Skin of body (tissue), 2 donors: ENCODE measurements around the gene GKN1. TPM values are rescaled to one million over a fixed set of nuclear protein-coding genes. Genes with fewer than 3 reads are reported as not detected.

Experiments
- DNase-seq: peaks from one replicate; lab custom pipeline; 2025; lab: John Stamatoyannopoulos, UW
- total RNA-seq: library from RNA; depleted of rRNA; stranded (reverse); fragments of >200 nt; gene quantifications from one replicate; pipeline ENCODE4 v1.2.3, GENCODE V29; 2014

Gene GKN1
- total RNA-seq, 1 donor from 2014 or later: not detected

DNA sequence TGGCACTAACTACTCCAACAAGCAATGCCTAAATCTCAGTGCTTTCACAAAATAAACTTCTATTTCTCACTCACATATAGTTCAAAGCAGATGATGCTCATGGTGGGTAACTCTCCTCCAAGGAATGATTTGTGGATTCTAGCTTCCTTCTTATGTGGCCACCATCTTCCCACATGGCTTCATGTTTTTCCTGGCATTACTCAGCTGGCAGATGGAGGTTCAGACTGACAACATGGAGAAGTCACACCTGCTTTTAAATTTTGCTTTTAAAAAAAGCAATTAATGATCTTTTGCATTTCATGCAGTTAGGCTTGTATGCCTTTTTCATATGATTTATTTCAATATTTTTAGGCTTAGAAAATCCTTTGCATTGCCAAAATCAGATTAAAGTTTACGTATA, 15.4 kb upstream of the GKN1 start:
- no peak for DNase-seq

DNA sequence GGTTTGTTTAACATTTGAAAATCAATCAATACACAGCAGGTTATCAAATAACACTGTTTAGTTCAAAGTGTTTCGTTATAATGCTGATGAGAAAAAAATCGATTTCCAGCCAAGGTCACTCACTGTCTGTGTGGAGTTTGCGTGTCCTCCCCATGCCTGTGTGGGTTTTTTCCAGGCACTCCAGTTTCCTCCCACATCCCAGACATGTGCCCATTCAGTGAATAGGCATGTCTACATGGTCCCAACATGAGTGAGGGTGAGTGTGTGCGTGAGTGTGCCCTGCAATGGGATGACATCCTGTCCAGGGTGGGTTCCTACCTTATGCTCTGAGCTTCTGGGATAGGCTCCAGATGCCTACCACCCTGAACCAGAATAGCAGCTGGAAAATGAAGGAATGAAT, 13.1 kb upstream of the GKN1 start:
- no peak for DNase-seq

DNA sequence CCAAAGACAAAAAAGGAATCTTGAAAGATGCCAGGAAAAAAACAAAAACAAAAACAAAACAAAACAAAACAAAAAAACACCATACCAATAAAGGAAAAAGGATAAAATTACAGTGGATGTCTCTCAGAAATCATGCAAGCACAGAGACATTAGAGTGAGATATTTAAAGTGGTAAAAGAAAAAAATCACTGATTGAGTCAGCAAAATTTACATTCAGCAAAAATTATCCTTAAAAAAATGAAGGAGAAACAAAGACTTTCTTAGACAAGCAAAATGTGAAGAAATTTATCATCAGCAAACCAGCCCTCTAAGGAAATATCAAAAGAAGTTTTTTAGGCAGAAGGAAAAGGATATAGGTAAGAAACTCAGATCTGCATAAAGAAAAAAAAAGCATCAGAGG, 10.2 kb upstream of the GKN1 start:
- no peak for DNase-seq

DNA sequence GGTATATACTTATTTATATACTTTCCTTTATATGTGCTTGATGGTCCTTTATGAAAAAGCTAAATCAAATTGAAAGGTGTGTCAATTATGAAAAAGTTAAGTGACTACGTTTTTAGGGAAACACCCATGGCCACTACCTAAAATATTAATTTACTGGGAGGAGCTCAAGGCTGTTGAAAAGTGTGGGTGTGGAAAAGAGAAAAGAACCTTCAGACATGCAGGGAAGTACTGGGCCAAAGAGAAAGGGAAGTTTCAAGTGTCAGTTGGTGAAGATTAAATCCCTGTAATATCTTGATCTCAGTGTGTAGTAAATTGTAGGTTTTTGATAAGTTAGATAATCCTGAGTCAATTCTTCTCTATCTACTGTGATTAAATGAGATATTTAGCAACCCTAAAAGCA, 6.2 kb upstream of the GKN1 start:
- DNase-seq: no peak

DNA sequence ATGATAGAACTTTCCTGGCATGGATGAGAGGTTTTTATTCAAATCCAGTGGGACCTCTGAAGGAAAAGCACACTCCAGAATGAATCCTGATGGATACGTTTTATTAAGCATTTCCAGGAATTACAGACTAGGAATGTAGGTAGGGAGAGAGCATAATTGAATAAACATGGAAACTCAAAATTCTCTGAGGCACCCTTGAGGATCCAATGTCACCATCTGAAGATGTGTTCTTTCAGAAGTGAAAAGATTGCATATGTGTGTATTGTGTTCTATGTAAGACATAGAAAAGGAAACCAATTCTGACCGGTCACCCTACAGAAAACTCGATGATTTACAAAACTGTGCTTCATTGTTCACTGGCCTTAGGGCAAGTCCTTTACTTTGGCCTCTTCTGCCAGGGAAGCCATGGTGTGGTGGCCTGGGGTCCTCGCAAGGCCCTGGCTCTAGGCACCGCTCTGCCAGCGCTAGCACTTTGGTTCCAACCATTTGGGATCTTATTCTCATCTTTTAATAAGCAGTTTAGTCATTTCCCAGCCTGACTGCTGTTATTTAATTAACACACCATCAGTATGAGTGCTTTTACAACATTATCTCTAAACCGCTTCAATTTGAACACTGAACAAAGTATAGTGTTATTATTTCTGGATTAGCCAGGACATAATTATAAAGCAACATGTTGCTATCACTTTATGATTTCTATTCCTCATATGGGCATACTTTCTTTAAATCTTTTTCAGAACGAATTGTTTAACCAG, 4.5 kb upstream of the GKN1 start:
- DNase-seq: peak; percentile 32

DNA sequence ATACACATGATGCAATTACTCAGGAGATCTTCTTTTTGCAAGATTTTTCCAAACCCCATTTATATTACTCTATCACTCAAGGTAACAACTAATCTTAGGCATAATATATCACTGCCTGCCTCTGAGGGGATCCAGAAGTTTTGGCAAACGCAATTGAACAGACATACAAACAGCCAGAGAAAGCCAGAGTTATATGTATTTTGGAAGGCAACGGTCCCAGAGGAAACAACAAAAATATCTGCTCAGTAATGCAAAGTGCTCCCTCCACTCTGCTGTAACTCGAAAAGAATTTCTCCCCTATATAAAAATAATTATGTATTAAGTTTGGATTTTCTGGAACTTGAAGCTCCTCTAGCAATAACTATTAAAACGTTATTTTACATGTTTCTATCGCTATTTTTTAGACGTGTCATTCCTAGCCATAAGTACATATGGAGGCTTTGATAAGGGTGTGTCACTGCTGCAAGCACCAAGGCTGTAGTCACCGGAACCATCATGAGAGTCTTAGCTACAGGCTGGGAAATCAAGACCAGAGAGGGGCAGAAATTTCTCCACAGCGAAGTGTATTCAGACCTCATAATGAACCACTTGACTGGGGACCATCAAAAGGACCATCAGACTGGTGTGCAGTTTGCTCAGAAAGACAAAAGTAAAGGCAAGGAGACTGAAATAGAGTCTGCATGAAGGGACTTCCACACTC, 3.7 kb upstream of the GKN1 start:
- DNase-seq: peak; percentile 83

DNA sequence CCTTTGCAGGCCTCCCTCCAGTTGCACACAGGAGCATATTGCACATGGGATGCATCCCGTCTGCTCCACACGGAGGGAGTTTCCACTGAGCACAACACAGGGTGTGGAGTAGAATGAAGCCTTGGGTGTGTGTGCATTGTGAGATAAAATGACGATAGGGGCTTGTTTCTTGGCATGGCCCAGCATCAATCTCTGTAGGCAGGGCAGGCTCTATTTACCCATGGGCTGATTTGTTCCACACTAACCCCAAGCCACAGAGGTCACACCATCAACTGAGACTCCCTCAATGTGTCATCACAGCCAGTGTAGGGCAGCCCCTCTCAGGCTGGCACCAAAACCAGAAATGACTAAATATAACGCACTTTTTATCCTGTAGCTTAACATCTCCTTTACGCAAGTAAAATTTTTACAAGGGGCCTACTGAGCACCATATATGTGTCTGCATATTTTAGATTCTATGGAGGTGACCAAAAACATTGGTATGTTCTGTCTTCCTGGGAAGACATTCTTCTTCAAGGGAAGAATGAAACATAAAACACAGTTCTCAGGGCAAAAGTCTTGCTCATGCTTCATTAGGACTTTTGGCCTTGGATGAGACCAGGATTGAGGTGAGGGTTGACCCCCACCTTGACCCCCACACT, 2.7 kb upstream of the GKN1 start:
- peak; percentile 55 for DNase-seq

DNA sequence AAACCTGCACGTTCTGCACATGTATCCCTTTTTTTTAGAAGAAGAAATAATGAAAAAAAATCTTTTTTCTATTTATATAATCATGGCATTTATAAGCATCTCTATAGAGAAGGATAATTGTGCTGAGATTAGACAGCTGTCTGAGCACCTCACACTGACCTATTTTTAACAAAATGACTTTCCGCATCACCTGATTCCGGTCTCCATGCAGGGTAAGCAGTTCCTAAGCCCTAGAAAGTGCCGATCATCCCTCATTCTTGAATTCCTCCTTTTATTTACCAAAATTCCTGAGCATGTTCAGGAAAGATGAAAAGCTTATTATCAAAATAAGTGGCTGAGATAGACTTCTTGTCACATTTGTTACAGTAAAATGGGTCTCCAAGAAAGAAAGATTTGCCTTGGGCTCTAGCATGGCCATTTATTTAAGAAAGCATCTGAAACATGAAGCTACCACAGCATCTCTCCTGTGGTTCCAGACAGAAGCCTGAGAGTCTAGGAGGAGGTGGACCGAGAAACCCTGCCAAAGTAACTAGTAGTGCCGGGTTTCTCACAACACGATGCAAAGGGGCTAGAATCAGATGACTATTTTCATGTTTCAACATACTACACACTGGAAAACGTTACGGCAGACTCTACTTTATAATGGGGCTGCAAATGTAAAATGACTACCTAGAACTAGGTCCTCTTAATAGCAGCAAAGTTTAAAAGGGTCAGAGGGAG, 670 bp downstream of the GKN1 start:
- DNase-seq: no peak

DNA sequence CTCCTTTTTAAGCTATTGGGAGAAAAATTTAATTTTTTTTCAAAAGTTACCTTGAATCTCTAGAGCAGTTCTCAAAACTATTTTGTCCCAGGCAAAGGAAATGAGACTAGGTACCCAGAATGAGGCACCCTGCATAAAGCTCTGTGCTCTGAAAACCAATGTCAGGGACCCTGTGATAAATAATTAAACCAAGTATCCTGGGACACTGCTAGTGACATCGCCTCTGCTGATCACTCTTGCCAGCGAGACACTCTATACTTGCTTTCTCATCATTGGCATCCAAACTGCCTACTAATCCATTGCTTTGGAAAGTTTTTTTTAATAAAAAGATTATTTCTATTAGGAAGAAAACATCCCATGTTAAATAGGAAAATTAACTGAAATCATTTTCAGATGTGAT, 1.4 kb downstream of the GKN1 start:
- no peak for DNase-seq

DNA sequence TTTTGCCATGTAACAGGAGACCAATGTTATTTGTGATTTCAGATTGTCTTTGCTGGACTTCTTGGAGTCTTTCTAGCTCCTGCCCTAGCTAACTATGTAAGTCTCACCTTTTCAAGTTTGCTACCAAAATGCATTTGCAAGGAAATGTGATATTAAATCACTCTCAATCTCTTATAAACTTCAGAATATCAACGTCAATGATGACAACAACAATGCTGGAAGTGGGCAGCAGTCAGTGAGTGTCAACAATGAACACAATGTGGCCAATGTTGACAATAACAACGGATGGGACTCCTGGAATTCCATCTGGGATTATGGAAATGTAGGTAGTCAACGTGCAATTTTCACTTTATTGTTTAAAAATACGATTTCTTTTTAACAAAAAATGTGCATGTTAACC, 3.0 kb downstream of the GKN1 start:
- no peak for DNase-seq

DNA sequence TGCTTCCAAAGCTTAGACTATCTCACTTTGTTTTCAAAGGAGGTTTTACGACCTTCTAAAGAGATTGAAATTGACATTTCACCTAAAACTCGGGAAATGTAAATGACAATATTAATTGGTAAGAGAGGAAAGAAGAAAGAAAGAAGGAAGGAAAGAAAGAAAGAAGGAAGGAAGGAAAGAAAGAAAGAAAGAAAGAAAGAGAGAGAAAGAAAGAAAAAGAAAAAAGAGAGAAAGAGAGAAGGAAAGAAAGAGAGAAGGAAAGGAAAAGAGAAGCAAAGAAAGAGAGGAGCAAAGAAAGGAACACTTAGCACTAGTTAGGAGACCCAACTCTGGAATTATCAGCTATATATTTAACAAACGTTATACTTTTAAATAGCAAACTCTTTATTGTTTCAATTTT, 3.7 kb downstream of the GKN1 start:
- DNase-seq: no peak

DNA sequence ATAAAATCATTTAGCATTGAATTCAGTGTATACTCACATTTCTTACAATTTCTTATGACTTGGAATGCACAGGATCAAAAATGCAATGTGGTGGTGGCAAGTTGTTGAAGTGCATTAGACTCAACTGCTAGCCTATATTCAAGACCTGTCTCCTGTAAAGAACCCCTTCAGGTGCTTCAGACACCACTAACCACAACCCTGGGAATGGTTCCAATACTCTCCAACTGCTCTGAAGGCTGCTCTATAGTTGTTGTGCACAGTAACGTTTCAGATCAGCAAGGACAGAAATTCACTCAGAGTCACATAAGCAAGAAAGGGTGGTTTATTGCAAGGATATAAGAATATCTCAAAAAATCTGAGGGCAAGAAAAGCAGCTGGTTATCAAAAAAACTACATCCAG, 6.5 kb downstream of the GKN1 start:
- no peak for DNase-seq

DNA sequence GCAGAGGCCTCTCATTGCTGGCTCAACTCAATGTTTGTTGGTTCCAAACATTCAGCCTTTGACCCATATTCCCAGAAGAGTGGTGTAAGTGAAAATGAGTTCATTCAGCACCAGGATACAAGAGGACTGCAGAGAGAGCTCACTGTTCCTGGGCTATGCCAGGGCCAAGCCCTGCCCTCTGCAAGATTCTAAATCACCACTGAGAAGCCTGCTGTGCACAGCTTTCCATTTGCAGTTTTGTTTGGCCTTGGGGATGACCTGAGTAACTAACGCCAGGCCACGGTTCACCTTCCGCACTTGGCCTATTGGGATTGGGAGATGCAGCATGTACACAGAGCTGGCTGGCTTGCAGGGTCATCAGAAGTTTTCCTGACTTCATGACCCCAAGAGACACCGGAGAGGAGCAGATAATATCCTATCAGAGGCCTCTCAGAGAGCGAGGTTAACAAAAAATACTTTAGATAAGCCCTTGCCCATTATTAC, 12.6 kb downstream of the GKN1 start:
- peak; percentile 56 for DNase-seq

DNA sequence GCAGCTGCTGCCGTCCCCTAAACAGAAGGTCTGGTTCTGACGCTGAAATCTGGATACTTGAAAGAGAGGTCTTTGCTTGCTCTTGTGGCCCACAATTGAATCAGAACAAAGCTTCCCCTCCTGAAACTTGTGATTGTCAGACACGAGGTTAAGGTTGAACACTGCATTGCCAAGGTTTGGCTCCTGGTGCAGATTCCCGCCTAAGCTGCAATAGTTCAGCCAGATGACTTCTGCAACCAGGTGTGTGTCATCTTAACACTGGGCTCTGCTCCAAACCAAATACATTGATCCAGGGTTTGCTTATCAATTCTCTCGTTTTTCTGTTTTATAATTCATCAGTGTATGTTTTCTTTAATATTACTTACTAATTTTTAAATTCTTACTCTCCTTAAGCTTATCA, 14.6 kb downstream of the GKN1 start:
- DNase-seq: no peak

DNA sequence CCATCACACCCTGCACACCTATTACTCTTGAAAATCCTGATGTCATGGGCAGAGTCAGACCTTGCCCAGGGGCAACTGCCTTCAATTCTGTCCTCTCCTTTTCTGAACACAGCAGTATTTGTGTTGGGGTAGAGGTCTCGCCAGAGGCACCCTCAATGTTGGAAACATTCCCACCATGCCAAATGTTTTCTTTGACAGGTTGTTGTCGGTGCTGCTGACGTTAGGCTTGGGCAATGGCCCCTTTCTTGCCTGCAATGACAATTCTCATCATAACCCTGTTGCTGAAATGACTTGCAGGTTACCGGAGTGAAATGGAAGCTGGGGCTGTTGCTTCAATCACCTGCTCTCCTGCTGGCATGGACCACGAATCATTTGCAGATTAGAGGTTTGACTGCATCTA, 17.9 kb downstream of the GKN1 start:
- DNase-seq: no peak

DNA sequence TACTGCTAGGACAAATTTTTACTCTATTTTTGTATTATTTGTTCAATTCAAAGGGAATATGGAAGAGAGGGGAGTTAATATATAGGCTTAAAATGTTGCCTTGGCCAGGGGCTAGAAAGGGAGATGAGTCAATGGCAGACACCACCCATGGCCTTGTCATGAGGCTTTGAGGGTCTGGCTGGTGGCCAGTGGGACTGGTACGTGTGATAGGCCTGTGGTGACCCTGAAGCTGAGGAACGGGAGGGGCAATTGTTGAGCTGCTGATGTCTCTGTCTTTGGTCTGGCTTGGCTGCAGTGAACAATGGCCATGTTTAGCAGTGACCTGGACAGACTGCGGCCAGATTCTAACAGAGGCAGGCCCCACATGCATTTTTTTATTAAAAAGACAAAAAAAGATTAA, 18.5 kb downstream of the GKN1 start:
- no peak for DNase-seq

DNA sequence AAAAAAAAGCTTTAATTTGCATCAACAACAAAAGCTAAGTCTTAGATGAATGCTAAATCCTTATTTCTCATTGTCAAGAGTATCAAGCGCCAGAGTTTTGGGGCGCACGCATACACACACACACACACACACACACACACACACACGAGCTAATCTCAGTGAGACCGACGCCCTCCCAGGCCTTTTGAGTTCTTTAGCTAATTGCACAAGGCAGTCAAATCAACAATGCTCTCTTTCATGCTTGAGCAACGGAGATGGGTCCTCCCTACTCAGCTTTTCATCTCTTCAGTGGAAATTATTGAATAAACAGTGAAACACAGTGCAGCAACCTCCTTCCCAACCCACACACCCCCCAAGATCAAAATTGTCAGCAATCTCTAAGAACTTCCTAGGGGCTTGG, 19.2 kb downstream of the GKN1 start:
- DNase-seq: no peak

DNA sequence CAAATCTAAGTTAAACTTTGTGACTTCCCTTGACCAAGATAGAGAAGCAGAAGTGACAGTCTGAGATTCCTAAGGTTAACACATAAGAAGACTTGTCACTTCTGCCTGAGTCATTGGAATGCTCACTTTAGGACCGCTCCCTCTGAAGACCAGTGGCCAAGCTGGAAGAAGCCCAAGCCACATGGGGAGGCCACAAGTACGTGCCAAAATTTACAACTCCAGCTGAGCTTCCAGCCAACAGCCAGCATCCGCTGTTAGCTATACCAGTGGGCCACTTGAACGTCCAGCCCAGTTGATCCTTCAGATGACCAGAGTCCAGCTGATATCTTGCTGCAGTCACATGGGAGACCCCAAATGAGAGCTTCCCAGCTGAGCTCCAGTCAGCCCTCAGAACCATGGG, 20.4 kb downstream of the GKN1 start:
- no peak for DNase-seq

DNA sequence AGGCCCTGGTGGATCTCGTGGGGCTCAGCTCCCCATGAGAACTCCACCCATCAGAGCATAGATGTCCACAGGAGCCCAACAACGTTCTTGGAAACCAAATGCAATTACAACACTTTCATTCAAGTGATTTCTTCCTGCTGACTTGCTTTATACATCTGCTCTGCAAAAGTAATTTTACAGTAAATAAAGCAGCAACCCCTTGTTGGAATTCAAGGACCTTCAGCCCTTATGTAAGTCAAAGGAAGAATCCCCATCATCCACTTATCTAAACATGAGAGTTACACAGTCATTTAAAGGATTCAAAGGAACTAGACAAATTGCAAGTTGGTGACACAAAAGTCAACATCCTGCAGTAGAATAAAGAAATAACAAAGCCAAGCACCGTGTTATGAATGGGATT, 21.5 kb downstream of the GKN1 start:
- no peak for DNase-seq

DNA sequence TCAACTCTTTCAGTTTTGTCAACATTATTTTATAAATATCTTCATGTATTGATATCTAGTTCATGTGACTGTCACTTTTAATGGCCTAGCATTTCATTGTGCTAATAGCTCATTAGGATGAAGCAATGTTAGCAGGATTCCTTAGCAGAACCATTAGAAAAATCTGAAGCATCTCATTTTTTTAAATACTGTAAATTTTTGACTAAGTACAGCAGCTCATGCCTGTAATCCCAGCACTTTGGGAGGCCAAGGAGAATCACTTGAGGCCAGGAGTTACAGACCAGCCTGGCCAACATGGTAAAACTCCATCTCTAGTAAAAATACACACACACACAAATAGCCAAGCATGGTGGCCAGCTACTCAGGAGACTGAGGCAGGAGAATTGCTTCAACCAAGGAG, 23.0 kb downstream of the GKN1 start:
- no peak for DNase-seq

DNA sequence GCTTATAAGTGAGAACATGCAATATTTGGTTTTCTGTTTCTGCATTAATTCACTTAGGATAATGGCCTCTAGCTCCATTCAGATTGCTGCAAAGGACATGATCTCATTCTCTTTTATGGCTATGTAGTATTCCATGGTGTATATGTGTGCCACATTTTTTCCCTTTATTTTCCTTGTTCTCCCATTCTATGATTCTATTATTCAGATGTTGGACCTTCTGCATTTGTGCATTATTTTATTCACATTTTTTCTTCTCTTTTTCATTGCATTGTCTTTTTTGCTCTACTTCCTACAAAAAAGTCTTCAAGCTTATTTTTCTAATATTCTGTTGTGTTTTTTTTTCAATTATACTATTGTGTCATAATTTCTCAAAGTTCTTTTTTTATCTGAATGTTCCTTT, 27.4 kb downstream of the GKN1 start:
- DNase-seq: no peak

DNA sequence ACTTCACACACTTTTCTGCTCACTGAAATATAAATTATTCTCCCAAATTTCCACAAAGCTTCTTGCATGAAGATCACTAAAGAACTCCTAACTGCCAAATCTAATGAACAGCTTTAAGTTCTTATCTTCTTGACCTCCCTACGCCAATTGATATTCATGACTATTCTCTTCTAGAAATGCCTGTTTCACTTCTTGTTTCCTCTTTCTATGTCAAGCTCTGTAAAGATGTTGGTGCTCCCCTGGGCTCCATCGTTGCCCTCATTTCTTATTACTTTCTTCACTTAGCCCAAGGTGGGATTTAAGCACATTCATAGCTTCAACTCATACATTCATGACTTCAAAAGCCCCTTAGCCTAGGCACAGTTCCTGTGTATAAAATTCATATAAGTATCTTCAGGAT, 29.3 kb downstream of the GKN1 start:
- DNase-seq: no peak
